Measurements from ENCODE around the gene TIPRL. TPM values are rescaled to one million over a fixed set of nuclear protein-coding genes. Genes with fewer than 3 reads are reported as not detected.
"Not testable (repeated sequence)": the region's sequence is repeated elsewhere in the genome, so short reads cannot be mapped to it uniquely, and the experiment has no call there.

Gene TIPRL
- total RNA-seq (2014; rRNA removed; shearing (Covaris generic)), result 76.0 and 77.7 TPM in 2 replicates
- 35.5 and 43.1 TPM in 2 replicates for polyA plus RNA-seq (2014; cell fraction: nucleus; rRNA removed)

GRCh38 chr1:168178638-168179437 is at the start of gene TIPRL:
Gene TIPRL (plus strand): TSS chr1:168178962. CDS start chr1:168179078, 116 bp downstream.
- DNase-seq (ENCODE audit: extremely low read depth, low read depth), result peak; percentile 100

DNA sequence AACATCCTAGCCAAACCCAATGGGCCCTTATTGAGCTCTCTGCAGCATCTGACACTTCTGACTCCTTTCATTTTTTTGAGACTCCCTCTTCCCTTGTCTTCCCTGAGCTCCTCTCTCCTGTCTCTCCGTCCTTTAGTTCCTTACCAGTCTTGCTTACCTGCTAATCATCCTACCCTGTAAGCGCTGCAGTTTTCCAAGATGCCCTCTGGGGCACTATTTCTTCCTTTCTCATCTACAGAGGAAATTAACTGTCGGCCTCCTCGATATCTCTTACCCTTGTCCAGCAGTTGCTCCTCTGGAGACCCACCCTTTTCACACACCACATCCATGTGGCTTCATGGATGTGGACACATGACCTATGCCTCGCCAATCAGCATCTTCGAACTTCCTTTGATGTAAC is 48.8 kb upstream of the TIPRL start:
- DNase-seq (ENCODE audit: extremely low read depth, low read depth), result no peak

DNA sequence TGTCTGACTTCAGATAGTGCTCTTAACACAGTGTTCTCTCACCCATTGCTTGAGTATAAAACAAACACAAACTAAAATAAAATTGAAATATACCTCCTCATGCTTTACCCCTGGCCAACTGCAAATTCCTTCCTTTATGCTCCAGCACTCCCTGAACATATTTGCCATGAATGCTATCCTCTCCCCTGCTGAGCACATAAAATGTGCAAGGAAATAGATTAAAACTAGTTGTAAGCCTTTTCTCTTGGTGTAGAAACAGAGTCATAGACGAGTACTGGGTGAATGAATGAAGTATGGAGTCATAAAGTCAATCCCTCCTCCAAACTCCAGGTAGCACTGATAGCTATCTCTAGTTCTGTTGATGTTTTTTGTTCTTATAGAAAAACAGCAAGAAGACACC is 44.6 kb upstream of the TIPRL start:
- no peak for DNase-seq (ENCODE audit: extremely low read depth, low read depth)

DNA sequence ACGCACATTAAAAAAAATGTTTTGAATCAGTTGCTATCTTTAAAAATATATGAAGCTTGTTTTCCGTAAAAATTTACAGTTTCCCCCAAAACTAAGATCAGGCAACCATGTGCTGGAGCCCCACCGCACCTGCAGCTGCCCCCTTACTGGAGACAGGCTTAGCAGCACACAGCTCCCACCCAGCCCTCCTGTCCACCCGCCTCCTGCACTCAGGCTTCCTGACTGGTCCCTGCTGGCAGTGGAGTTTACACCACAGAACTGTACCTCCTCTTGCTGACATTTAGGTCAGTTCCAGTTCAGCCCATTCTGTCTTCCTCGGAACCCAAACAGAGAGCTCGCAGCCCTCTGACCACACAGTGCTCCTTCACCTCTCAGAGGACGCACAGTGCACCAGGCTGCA is 44.1 kb upstream of the TIPRL start:
- no peak for DNase-seq (ENCODE audit: extremely low read depth, low read depth)

GRCh38 chr1:168135116-168135920 is 43.4 kb upstream of the TIPRL start:
- no peak for DNase-seq (ENCODE audit: extremely low read depth, low read depth)

DNA sequence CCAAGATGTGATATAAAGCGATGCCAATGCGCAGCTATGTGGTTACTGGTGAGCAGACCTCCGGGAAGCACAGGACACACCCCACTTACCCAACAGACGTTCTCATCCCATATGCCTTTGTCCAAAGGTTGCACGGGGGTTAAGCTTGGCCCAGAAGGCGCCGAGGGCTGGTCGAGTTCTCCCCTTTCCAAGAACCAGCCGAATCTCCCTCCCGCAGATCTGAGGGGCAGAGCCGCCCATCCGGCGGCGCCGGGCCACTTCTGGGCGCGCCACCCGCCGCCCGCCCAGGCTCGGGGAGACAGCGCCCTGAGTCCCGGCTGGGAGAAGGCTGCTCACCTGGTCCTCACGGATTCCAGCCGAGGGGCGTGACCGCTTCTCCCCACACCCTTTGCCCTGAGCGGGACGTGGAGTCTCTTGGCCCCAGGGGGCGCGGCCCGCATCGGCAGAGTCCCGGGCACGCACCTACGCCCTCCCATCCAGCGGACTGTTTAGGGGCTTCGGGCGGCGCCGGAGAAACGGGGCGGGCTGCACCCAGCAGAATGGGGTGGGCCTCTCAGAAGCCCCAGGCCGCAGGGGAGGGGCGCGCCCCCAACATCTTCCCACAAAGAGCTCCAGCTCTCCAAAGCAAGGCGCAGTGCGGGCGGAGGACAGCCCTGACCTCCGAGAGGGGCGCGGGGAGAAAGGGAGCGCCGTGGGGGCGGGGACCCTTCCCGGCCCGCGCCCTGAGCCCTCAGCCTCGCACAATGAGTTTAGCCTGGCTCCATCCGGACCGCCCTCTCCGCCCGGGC is 42.6 kb upstream of the TIPRL start:
- DNase-seq (ENCODE audit: extremely low read depth, low read depth), result no peak

- no peak for DNase-seq (ENCODE audit: extremely low read depth, low read depth)
These were observed 41.9 kb upstream of the TIPRL start, which contains the start of gene GPR161 for GRCh38 chr1:168136709-168137514. Gene GPR161 (minus strand): TSS chr1:168136930. CDS start chr1:168104850, 32,080 bp downstream.

- DNase-seq (ENCODE audit: extremely low read depth, low read depth), result no peak
These were observed 41.3 kb upstream of the TIPRL start for GRCh38 chr1:168137515-168137821.

GRCh38 chr1:168138134-168138533 is 40.6 kb upstream of the TIPRL start:
- no peak for DNase-seq (ENCODE audit: extremely low read depth, low read depth)

DNA sequence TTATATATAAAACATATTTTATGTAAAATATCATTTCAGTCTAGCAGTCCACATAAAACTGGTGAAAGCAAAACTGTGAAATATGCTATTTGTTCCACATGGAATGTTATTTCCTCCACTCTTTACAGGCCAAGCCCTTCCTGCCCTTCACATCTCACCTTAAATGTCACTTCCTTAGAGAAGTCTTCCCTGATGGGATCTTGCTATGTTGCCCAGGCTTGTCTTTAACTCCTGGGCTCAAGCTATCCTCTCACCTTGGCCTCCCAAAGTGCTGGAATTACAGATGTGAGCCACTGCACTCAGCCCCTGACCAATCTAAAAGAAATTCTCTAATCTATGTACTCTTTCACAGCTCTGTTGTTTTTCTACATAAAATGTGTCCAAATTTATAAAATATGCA is 39.7 kb upstream of the TIPRL start:
- DNase-seq (ENCODE audit: extremely low read depth, low read depth), result no peak

- DNase-seq (ENCODE audit: extremely low read depth, low read depth), result no peak
These were observed 36.8 kb upstream of the TIPRL start for GRCh38 chr1:168141871-168142385.

GRCh38 chr1:168145184-168146159 is 33.3 kb upstream of the TIPRL start:
- DNase-seq (ENCODE audit: extremely low read depth, low read depth), result peak; percentile 77

DNA sequence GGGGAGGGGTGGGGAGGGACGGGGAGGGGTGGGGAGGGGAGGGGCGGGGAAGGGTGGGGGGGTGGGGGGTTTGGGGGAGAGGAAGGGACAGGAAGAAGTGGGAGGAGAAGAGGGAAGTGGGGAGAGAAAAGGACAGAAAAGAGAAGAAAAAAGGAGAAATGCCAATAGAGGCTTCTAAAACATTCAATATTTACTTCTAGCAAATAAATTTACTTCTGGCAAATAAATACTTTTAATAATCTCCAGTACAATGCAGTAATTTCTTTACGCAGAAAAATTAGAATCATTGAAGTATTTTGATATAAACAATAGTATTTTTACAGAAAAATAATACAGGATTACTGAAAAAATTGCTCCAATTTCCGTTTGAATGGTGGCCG is 32.6 kb upstream of the TIPRL start:
- no peak for DNase-seq (ENCODE audit: extremely low read depth, low read depth)

- DNase-seq (ENCODE audit: extremely low read depth, low read depth), result no peak
These were observed 32.1 kb upstream of the TIPRL start for GRCh38 chr1:168146626-168147025.

DNA sequence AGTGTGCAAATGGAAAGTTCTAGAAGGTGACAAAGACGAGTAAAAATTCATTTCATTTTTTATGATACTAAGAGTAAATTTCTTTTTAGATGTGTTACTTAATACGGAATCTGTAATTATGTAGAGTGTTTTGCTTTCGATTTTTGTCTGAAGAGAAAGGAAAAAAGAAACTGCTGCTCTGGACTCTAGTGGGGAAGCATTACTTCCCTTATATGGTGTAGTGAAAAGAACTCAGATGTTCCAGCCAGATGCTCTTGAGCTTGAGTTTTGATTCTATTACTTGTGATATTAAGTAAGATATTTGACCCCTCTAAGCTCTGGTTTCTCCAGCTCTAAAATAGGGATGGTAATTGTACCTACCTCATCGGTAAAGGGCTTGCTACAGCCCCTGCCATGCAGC is 29.8 kb upstream of the TIPRL start:
- no peak for DNase-seq (ENCODE audit: extremely low read depth, low read depth)

GRCh38 chr1:168150283-168150682 is 28.5 kb upstream of the TIPRL start:
- no peak for DNase-seq (ENCODE audit: extremely low read depth, low read depth)

- no peak for DNase-seq (ENCODE audit: extremely low read depth, low read depth)
These were observed 26.8 kb upstream of the TIPRL start for GRCh38 chr1:168151935-168152334.

- not testable (repeated sequence) for DNase-seq (ENCODE audit: extremely low read depth, low read depth)
These were observed 24.1 kb upstream of the TIPRL start for GRCh38 chr1:168154707-168155106.

GRCh38 chr1:168155910-168156309 is 22.9 kb upstream of the TIPRL start:
- DNase-seq (ENCODE audit: extremely low read depth, low read depth), result no peak
